Activated CD4-positive, alpha-beta T cell treated with anti-CD3 and anti-CD28 coated beads, Interleukin-10, Interleukin-2, amounts not matched to agents 100 ng/mL and 50 ng/mL, durations not matched to agents 16 hours and 8 hours (primary cell): ENCODE measurements around the gene OR1J2.
"Not testable (repeated sequence)": the region's sequence is repeated elsewhere in the genome, so short reads cannot be mapped to it uniquely, and the experiment has no call there.

Experiments used
- DNase-seq: peaks from one replicate; pipeline ENCODE4 v3.0.0-alpha.2; 2020

The OR1J2 gene

GRCh38 chr9:122510502-122510901 is at the start of gene OR1J2:
OR1J2 (plus strand) TSS chr9:122510802; CDS start chr9:122510802, 0 bp downstream.
- DNase-seq, result no peak

GRCh38 chr9:122463828-122464632 is 46.6 kb upstream of the OR1J2 start:
- DNase-seq, result peak; percentile 20

- peak; percentile 79 for DNase-seq
Observed at GRCh38 chr9:122464633-122465567, 45.7 kb upstream of the OR1J2 start.

- DNase-seq, result no peak
Observed at GRCh38 chr9:122466456-122466855, 44.1 kb upstream of the OR1J2 start.

GRCh38 chr9:122468735-122469134 is 41.9 kb upstream of the OR1J2 start:
- no peak for DNase-seq

GRCh38 chr9:122474561-122474960 is 36.0 kb upstream of the OR1J2 start:
- DNase-seq, result no peak

GRCh38 chr9:122475717-122476116 is 34.9 kb upstream of the OR1J2 start:
- no peak for DNase-seq

- no peak for DNase-seq
Observed at GRCh38 chr9:122477346-122477745, 33.3 kb upstream of the OR1J2 start.

- no peak for DNase-seq
Observed at GRCh38 chr9:122477826-122478225, 32.8 kb upstream of the OR1J2 start, which contains the start of gene OR1J1. OR1J1 (minus strand) TSS chr9:122477926; CDS start chr9:122477926, 0 bp downstream.

- DNase-seq, result no peak
Observed at GRCh38 chr9:122479062-122479461, 31.5 kb upstream of the OR1J2 start.

- peak; percentile 53 for DNase-seq
Observed at GRCh38 chr9:122498883-122499288, 11.7 kb upstream of the OR1J2 start.

- DNase-seq, result no peak
Observed at GRCh38 chr9:122506964-122507363, 3.6 kb upstream of the OR1J2 start.

GRCh38 chr9:122518226-122518625 is 7.6 kb downstream of the OR1J2 start:
- DNase-seq, result no peak

GRCh38 chr9:122518841-122519240 is 8.2 kb downstream of the OR1J2 start, which contains the start of gene OR1J4:
OR1J4 (plus strand) TSS chr9:122519141; CDS start chr9:122519141, 0 bp downstream.
- DNase-seq, result no peak

- no peak for DNase-seq
Observed at GRCh38 chr9:122519376-122519775, 8.8 kb downstream of the OR1J2 start.

GRCh38 chr9:122526602-122527001 is 16.0 kb downstream of the OR1J2 start:
- DNase-seq, result no peak

GRCh38 chr9:122527193-122527592 is 16.6 kb downstream of the OR1J2 start, which contains the start of gene OR1N1:
OR1N1 (minus strand) TSS chr9:122527293; CDS start chr9:122527293, 0 bp downstream.
- no peak for DNase-seq

- not testable (repeated sequence) for DNase-seq
Observed at GRCh38 chr9:122531157-122531556, 20.6 kb downstream of the OR1J2 start.

GRCh38 chr9:122536134-122536533 is 25.5 kb downstream of the OR1J2 start:
- DNase-seq, result no peak

- not testable (repeated sequence) for DNase-seq
Observed at GRCh38 chr9:122537066-122537465, 26.5 kb downstream of the OR1J2 start.

- no peak for DNase-seq
Observed at GRCh38 chr9:122538757-122539156, 28.2 kb downstream of the OR1J2 start.

GRCh38 chr9:122546196-122546595 is 35.6 kb downstream of the OR1J2 start:
- DNase-seq, result no peak

- no peak for DNase-seq
Observed at GRCh38 chr9:122551371-122551770, 40.8 kb downstream of the OR1J2 start.
